K562 (cell line): ENCODE results near the gene ZBTB20. TPM values are rescaled to one million over a fixed set of nuclear protein-coding genes. Genes with fewer than 3 reads are reported as not detected.

Experiments used
- ATAC-seq: fragments of 200-7000 bp; cut with Tn5 transposase; 3 replicates; pipeline ENCODE4 v1.9.1; 2020; ENCODE audit warnings: moderate library complexity
- BruUV-seq: library from RNA; stranded (reverse); fragments of 400-500 nt; replicated peaks from 2 replicates; lab custom pipeline; 2021; lab: Mats Ljungman, UMichigan
- CTCF ChIA-PET: fragments of 300-600 bp; formaldehyde crosslinking; extraction: SDS; loops from one replicate; lab custom pipeline; 2021; ENCODE audit warnings: low intra/inter-chr PET ratio; lab: Yijun Ruan, JAX
- POLR2A ChIA-PET: fragments of 300-600, 350-650 bp; sonication (Branson Sonifier 250); formaldehyde crosslinking; extraction: SDS; loops from one replicate; lab custom pipeline; 2021; ENCODE audit warnings: antibody characterized with exemption, inconsistent platforms; lab: Yijun Ruan, JAX
- DNase-seq, 4 experiments: peaks; one replicate each; pipeline versions ENCODE4 v3.0.0 to v3.0.0-alpha.2; 2011 to 2018; ENCODE audit warnings: low spot score in 3 of 4, mixed read lengths in 3 of 4; ENCODE audit errors: extremely low read depth in 1 of 4
- FAIRE-seq: peaks from 2 replicates; lab custom pipeline; 2011; peaks lifted over from hg19 to GRCh38; lab: Jason Lieb, UNC
- H2AFZ ChIP-seq: 2 replicates; pipeline ENCODE4 v1.6.0; 2011; ENCODE audit warnings: low read depth, low read length, control low read depth, inconsistent platforms
- H3K27ac ChIP-seq: fragments of 200-600 bp; 3 replicates; pipeline ENCODE4 v1.8.0; 2011; ENCODE audit warnings: low read depth, mild to moderate bottlenecking, control low read depth, inconsistent platforms, low read length, moderate library complexity, mixed read lengths; ENCODE audit errors: extremely low read depth
- H3K27me3 ChIP-seq, 2 experiments: fragments of 300-600 bp in 1 of 2; 2 replicates in 1 of 2; 3 replicates in 1 of 2; pipeline versions ENCODE4 v1.6.0 to v1.8.0; 2011; ENCODE audit warnings: inconsistent platforms in 2 of 2, low read length in 2 of 2, mild to moderate bottlenecking in 1 of 2, mixed read lengths in 1 of 2, moderate library complexity in 1 of 2; ENCODE audit not compliant: control insufficient read depth in 2 of 2, insufficient read depth in 2 of 2
- H3K36me3 ChIP-seq: fragments of 300-600 bp; 3 replicates; pipeline ENCODE4 v1.8.0; 2011; ENCODE audit warnings: mild to moderate bottlenecking, low read length, inconsistent platforms; ENCODE audit not compliant: control insufficient read depth, insufficient read depth
- H3K4me1 ChIP-seq, 2 experiments: fragments of 200-600 bp in 1 of 2; replicated peaks in 1 of 2; 2 replicates in 1 of 2; 3 replicates in 1 of 2; pipeline versions ENCODE4 v1.5.1 to v1.8.0; 2011; ENCODE audit warnings: inconsistent platforms in 2 of 2, low read length in 2 of 2, mild to moderate bottlenecking in 1 of 2, mixed read lengths in 1 of 2, moderate library complexity in 1 of 2; ENCODE audit not compliant: control insufficient read depth in 2 of 2, insufficient read depth in 2 of 2
- H3K4me2 ChIP-seq: 2 replicates; pipeline ENCODE4 v1.6.1; 2011; ENCODE audit warnings: low read length, control low read depth, inconsistent platforms, mixed read lengths; ENCODE audit not compliant: insufficient read depth
- H3K4me3 ChIP-seq: fragments of 200-600 bp; sonication (generic), shearing (Covaris generic); 2 replicates; pipeline ENCODE4 v1.5.1; 2016; ENCODE audit warnings: control low read depth, inconsistent platforms
- H3K79me2 ChIP-seq: fragments of 200-600 bp; 3 replicates; pipeline ENCODE4 v1.8.0; 2011; ENCODE audit warnings: low read length, inconsistent platforms; ENCODE audit not compliant: control insufficient read depth, insufficient read depth
- H3K9ac ChIP-seq, 2 experiments: 2 replicates each; pipeline versions ENCODE4 v1.6.0 to v1.6.1; 2011; ENCODE audit warnings: low read depth in 2 of 2, low read length in 2 of 2, control low read depth in 1 of 2, inconsistent platforms in 1 of 2, mild to moderate bottlenecking in 1 of 2, mixed read lengths in 1 of 2; ENCODE audit not compliant: insufficient read depth in 1 of 2
- H3K9me1 ChIP-seq: one replicate; pipeline ENCODE4 v1.6.0; 2011; ENCODE audit warnings: inconsistent platforms, mild to moderate bottlenecking, low read length, moderate library complexity; ENCODE audit not compliant: control insufficient read depth, insufficient read depth
- H3K9me3 ChIP-seq: replicated peaks from 2 replicates; pipeline ENCODE4 v1.5.1; 2011; ENCODE audit warnings: low read depth, low read length, inconsistent platforms; ENCODE audit not compliant: control insufficient read depth, insufficient read depth
- H4K20me1 ChIP-seq: replicated peaks from 2 replicates; pipeline ENCODE4 v1.6.1; 2011; ENCODE audit warnings: low read length, inconsistent platforms, mixed read lengths; ENCODE audit not compliant: control insufficient read depth, insufficient read depth
- DLX4 ChIP-seq: fragments of 250-450 bp; sonication (Bioruptor Pico); IDR thresholded peaks from 2 replicates; pipeline ENCODE4 v1.6.1; 2021; ENCODE audit warnings: mild to moderate bottlenecking
- DPF2 ChIP-seq: fragments of 450-650 bp; IDR thresholded peaks from 2 replicates; pipeline ENCODE4 v1.6.1; 2016
- FOXK1 ChIP-seq: sonication (generic); formaldehyde crosslinking; IDR thresholded peaks from 2 replicates; pipeline ENCODE4 v1.8.0; 2022; ENCODE audit warnings: missing genetic modification reagents, mild to moderate bottlenecking, borderline replicate concordance
- NFRKB ChIP-seq: fragments of 450-650 bp; IDR thresholded peaks from 2 replicates; pipeline ENCODE4 v1.6.1; 2016; ENCODE audit warnings: low read depth
- NFYB ChIP-seq: IDR thresholded peaks from 2 replicates; pipeline ENCODE4 v1.6.1; 2011; ENCODE audit warnings: mild to moderate bottlenecking, moderate library complexity; ENCODE audit not compliant: insufficient read length; ENCODE audit errors: extremely low read depth
- PML ChIP-seq: IDR thresholded peaks from 2 replicates; pipeline ENCODE4 v1.6.1; 2012; ENCODE audit warnings: low read length, inconsistent platforms
- RNF2 ChIP-seq: sonication (generic); IDR thresholded peaks from 2 replicates; pipeline ENCODE4 v1.6.1; 2016
- RUNX1 ChIP-seq: sonication (generic); IDR thresholded peaks from 2 replicates; pipeline ENCODE4 v1.6.1; 2016; ENCODE audit warnings: antibody characterized with exemption, low read depth
- SUPT5H ChIP-seq: fragments of 450-650 bp; IDR thresholded peaks from 2 replicates; pipeline ENCODE4 v1.6.1; 2016
- ZNF263 ChIP-seq: sonication (generic); formaldehyde crosslinking; IDR thresholded peaks from 2 replicates; pipeline ENCODE4 v1.8.0; 2022; ENCODE audit warnings: mild to moderate bottlenecking, missing genetic modification reagents, borderline replicate concordance
- ZNF436 ChIP-seq: fragments of 250-450, 450-650 bp; sonication (Bioruptor Pico); formaldehyde crosslinking; IDR thresholded peaks from 2 replicates; pipeline ENCODE4 v1.7.0; 2020; ENCODE audit warnings: mild to moderate bottlenecking
- ZNF699 ChIP-seq: fragments of 250-450 bp; sonication (Bioruptor Pico); IDR thresholded peaks from 2 replicates; pipeline ENCODE4 v1.8.0; 2021; ENCODE audit warnings: mild to moderate bottlenecking, moderate library complexity; ENCODE audit not compliant: insufficient replicate concordance
- WGBS: fragments of 100-300 bp; shearing (Covaris generic); methylation state at CpG from one replicate; pipeline ENCODE4 v1.1.6; 2016; ENCODE audit warnings: low coverage, mixed read lengths; ENCODE audit not compliant: insufficient coverage; ENCODE audit errors: missing lambda C conversion rate; 5-methylcytosine and 5-hydroxymethylcytosine counted together
- in situ Hi-C: fragments of 300-500 bp; cut with MboI; formaldehyde crosslinking; loops from 4 replicates; pipeline ENCODE4 v1.15.0; 2018; ENCODE audit warnings: inconsistent platforms, mixed read lengths
- intact Hi-C: fragments of 100-400 bp; cut with micrococcal nuclease; formaldehyde crosslinking; loops from 2 replicates; pipeline ENCODE4 v1.14.2; 2022
- polyA plus RNA-seq, 8 experiments: library from polyadenylated mRNA; depleted of rRNA in 4 of 8; stranded (reverse) in 5 of 8; unstranded in 3 of 8; fragments of >200 nt; fragmentation: Nextera tagmentation in 2 of 8; fragmentation: Illumina TruSeq in 1 of 8; extraction: Ambion mirVana in 2 of 8; extraction: Trizol in 1 of 8; gene quantifications; 2 replicates each; pipeline versions ENCODE4 v1.2.1 to v1.2.3, GENCODE V29; 2011 to 2014; ENCODE audit warnings: inconsistent platforms in 1 of 8, missing spikeins in 1 of 8
- total RNA-seq, 7 experiments: library from RNA; depleted of rRNA in 6 of 7; stranded (reverse); fragments of >200 nt in 6 of 7; fragmentation: Illumina TruSeq in 2 of 7; extraction: Trizol in 2 of 7; gene quantifications; 2 replicates each; pipeline versions ENCODE4 v1.2.1 to v1.2.3, GENCODE V29; 2011 to 2021; ENCODE audit warnings: low replicate concordance in 1 of 7
- TF ChIP-seq, protein P1 (sequence below): fragments of 450-650 bp; IDR thresholded peaks from 2 replicates; pipeline ENCODE4 v1.6.1; 2016; ENCODE audit warnings: mild to moderate bottlenecking, moderate library complexity

ZBTB20 gene
- total and polyA plus RNA-seq, 9 of the 15 experiments (the other 6 are each of a cell fraction or from before 2014, with no cell fraction given): 0.17 to 1.7 (median 0.45) TPM

GRCh38 chr3:114417265-114417664, 729.8 kb downstream of the ZBTB20 start:
- POLR2A ChIA-PET: no interaction called here
- intact Hi-C loops: no loop called here
- no peak for FAIRE-seq
- TF ChIP-seq, protein P1, sequence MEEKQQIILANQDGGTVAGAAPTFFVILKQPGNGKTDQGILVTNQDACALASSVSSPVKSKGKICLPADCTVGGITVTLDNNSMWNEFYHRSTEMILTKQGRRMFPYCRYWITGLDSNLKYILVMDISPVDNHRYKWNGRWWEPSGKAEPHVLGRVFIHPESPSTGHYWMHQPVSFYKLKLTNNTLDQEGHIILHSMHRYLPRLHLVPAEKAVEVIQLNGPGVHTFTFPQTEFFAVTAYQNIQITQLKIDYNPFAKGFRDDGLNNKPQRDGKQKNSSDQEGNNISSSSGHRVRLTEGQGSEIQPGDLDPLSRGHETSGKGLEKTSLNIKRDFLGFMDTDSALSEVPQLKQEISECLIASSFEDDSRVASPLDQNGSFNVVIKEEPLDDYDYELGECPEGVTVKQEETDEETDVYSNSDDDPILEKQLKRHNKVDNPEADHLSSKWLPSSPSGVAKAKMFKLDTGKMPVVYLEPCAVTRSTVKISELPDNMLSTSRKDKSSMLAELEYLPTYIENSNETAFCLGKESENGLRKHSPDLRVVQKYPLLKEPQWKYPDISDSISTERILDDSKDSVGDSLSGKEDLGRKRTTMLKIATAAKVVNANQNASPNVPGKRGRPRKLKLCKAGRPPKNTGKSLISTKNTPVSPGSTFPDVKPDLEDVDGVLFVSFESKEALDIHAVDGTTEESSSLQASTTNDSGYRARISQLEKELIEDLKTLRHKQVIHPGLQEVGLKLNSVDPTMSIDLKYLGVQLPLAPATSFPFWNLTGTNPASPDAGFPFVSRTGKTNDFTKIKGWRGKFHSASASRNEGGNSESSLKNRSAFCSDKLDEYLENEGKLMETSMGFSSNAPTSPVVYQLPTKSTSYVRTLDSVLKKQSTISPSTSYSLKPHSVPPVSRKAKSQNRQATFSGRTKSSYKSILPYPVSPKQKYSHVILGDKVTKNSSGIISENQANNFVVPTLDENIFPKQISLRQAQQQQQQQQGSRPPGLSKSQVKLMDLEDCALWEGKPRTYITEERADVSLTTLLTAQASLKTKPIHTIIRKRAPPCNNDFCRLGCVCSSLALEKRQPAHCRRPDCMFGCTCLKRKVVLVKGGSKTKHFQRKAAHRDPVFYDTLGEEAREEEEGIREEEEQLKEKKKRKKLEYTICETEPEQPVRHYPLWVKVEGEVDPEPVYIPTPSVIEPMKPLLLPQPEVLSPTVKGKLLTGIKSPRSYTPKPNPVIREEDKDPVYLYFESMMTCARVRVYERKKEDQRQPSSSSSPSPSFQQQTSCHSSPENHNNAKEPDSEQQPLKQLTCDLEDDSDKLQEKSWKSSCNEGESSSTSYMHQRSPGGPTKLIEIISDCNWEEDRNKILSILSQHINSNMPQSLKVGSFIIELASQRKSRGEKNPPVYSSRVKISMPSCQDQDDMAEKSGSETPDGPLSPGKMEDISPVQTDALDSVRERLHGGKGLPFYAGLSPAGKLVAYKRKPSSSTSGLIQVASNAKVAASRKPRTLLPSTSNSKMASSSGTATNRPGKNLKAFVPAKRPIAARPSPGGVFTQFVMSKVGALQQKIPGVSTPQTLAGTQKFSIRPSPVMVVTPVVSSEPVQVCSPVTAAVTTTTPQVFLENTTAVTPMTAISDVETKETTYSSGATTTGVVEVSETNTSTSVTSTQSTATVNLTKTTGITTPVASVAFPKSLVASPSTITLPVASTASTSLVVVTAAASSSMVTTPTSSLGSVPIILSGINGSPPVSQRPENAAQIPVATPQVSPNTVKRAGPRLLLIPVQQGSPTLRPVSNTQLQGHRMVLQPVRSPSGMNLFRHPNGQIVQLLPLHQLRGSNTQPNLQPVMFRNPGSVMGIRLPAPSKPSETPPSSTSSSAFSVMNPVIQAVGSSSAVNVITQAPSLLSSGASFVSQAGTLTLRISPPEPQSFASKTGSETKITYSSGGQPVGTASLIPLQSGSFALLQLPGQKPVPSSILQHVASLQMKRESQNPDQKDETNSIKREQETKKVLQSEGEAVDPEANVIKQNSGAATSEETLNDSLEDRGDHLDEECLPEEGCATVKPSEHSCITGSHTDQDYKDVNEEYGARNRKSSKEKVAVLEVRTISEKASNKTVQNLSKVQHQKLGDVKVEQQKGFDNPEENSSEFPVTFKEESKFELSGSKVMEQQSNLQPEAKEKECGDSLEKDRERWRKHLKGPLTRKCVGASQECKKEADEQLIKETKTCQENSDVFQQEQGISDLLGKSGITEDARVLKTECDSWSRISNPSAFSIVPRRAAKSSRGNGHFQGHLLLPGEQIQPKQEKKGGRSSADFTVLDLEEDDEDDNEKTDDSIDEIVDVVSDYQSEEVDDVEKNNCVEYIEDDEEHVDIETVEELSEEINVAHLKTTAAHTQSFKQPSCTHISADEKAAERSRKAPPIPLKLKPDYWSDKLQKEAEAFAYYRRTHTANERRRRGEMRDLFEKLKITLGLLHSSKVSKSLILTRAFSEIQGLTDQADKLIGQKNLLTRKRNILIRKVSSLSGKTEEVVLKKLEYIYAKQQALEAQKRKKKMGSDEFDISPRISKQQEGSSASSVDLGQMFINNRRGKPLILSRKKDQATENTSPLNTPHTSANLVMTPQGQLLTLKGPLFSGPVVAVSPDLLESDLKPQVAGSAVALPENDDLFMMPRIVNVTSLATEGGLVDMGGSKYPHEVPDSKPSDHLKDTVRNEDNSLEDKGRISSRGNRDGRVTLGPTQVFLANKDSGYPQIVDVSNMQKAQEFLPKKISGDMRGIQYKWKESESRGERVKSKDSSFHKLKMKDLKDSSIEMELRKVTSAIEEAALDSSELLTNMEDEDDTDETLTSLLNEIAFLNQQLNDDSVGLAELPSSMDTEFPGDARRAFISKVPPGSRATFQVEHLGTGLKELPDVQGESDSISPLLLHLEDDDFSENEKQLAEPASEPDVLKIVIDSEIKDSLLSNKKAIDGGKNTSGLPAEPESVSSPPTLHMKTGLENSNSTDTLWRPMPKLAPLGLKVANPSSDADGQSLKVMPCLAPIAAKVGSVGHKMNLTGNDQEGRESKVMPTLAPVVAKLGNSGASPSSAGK: no peak
- TF ChIP-seq PML: no peak
- no peak for TF ChIP-seq NFRKB
- no peak for TF ChIP-seq ZNF436 (CRISPR knock-in tag)
- TF ChIP-seq ZNF699 (CRISPR knock-in tag): no peak
- TF ChIP-seq RNF2: no peak
- TF ChIP-seq DLX4 (CRISPR knock-in tag): no peak
- no peak for TF ChIP-seq RUNX1
- no peak for TF ChIP-seq ZNF263 (CRISPR knock-in tag)
- no peak for TF ChIP-seq SUPT5H
- TF ChIP-seq FOXK1 (CRISPR knock-in tag): no peak
- TF ChIP-seq NFYB: no peak
- no peak for TF ChIP-seq DPF2

More at GRCh38 chr3:114417265-114417664, 729.8 kb downstream of the ZBTB20 start:
- Histone ChIP-seq H3K79me2 (no peaks in the 10 kb centered on the region), H3K27ac (no peak overlapping the region), H3K36me3 (no peaks in the 10 kb centered on the region), H3K27me3 (no peaks in the 10 kb centered on the region), H3K9ac (no peak overlapping the region), H4K20me1 (no peaks in the 10 kb centered on the region), H2AFZ (no peak overlapping the region), H3K4me2 (no peak overlapping the region), H3K4me1 (no peaks in the 10 kb centered on the region), H3K9me3 (no peaks in the 10 kb centered on the region), H3K9me1 (no peaks in the 10 kb centered on the region), H3K4me3 (no peak overlapping the region)
- no TSS peak for BruUV-seq
- CTCF ChIA-PET: no interaction called here
- in situ Hi-C loops: no loop called here
- no peak for ATAC-seq
- no peak for DNase-seq
- 4% methylated on average over 5 of the region's 5 CpGs for WGBS
